Fibroblast of upper back skin (primary cell): Measurements from ENCODE around the gene AFF2.
"Not testable (repeated sequence)": the region's sequence is repeated elsewhere in the genome, so short reads cannot be mapped to it uniquely, and the experiment has no call there.

Experiments
- DNase-seq: peaks from one replicate; pipeline ENCODE4 v3.0.0-alpha.2; 2013

The AFF2 gene

DNA sequence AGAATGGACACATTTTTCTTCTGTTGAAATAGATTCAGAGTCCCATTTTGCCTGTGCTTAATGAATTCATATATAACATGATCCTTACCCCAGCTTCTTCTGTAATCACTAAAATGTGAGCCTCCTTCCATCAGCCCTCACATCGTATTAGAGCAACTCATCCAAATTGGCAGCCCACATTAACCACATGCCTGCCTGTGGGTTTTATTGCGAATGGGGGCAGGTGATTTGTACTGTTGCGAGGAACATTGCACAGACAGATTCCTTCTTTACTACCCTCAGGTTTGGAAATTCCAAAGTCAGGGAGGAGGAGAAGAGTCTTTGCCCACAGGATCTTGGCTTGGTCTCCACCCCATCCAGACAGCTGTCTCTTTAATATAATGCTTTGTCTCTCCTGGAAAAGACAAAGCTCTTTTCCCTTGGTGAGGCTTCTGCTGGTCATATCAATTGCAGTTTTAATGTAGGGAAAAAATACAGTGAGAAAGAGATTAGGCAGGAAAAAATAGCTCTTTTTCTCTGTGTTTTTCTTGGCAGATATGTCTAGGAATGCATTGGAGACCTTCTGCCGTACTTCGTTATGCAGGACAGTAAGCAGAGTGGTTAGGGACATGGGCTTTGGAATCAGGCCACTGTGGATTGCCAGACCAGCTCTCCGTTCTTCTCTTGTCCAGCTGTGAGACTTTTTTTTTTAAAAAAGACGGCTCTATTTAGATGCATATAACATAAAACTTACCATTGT lies 371.2 kb downstream of the AFF2 start:
- DNase-seq = peak; percentile 97

DNA sequence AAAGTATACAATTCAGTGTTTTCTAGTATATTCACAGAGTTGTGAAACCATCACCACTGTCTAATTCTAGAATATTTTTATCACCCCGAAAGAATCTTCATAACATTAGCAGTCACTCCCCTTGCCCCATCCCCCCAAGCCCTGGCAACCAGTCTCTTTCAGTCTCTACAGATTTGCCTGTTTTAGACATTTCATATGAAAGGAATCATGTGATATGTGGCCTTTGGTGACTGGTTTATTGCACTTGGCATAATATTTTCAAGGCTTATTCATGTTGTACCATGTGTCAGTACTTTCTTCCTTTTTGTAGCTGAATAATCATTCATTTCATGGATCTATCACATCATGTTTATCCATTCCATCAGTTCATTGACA lies 371.7 kb downstream of the AFF2 start:
- peak; percentile 53 for DNase-seq

DNA sequence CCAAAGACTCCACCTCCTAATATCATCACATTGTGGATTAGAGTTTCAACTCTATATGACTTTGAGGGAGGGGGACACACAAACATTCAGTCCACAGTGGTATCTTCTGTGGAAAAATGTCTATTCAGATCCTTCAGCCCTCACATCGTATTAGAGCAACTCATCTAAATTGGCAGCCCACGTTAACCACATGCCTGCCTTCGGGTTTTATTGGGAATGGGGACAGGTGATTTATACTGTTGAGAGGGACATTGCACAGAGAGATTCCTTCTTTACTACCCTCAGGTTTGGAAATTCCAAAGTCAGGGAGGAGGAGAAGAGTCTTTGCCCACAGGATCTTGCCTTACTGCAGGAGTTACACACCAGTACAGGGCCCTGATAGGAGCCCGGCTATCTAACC lies 372.5 kb downstream of the AFF2 start:
- DNase-seq = no peak

DNA sequence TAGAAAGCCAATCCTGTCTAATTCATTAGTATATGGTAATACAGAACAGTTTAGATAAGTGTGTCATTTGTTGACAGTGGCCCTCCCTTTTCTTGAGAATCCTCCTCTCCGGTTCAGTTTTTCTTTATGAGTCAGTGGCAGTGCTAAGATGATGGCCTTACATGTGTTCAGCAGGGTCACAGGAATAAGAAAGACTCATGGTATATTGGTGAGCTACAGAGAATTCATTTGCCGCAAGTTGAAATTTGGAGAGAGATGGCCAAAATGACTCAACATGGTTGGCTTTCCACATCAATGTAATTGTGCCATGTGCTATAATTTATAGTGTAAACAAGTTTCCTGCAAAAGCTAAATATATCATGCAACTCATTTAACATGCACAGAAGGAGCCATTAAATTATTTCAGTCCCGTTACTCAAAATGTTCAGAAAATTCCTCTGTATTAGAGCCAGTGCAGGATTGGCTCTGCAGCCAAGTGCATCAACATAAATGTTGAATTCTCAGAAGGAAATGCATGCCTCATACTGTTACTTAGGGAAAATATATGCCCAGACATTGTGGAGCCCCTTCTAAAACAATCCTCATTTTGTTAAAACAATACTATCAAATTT lies 374.3 kb downstream of the AFF2 start:
- DNase-seq = peak; percentile 79

DNA sequence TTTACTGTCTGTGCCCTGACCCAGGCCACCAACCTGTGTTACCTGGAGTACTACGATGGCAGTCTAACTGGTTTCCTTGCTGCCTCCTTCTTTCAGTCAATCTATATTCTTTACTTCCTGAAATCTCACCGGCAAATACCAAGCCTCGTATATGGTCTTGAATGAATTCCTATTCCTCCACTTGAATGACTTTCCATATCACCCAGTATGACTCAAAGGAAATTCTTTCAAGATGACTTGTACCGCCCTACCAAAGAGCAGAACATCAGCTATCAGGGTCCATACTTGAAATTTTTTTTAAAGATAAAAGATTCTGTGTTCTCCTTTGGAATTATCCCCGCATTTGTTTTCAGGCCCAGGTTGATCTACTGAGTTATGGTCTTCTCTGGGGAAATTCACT lies 378.0 kb downstream of the AFF2 start:
- peak; percentile 82 for DNase-seq

DNA sequence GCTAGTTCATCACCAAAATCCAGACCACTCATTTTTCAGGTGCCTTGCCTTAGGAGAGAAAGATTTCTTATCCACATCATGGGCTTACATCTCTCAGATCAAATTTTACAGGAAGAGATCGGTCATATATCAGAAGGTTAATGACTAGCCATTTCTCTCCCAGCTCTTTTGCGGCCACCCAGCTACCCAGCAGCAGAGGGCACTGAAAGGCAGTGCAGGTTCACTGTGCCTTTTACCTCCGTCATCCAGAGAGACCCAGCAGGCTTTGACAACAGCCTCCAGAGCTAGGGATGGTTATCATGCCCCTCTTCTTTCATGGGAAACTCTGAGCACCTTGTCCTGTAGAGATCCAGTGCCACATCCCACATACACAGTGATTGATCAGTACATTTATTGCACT lies 384.8 kb downstream of the AFF2 start:
- DNase-seq = no peak

DNA sequence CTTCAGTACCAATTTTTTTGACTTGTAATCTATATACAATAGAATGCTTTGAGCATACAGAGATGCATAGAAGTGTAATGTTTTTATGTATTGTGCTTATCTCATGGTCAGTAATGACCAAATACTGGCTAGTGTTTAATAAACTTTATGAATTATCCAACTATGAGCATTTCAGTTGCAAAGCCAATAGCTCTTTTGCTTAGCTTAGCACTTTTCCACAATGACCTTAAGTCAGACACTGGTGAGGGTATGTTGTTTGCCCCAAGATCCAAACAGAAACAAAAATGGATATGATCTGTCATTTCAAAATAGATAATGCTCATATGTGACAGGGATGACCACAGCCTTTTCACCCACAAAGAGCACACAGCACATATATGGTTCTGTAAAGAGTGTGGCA lies 393.0 kb downstream of the AFF2 start:
- no peak for DNase-seq

DNA sequence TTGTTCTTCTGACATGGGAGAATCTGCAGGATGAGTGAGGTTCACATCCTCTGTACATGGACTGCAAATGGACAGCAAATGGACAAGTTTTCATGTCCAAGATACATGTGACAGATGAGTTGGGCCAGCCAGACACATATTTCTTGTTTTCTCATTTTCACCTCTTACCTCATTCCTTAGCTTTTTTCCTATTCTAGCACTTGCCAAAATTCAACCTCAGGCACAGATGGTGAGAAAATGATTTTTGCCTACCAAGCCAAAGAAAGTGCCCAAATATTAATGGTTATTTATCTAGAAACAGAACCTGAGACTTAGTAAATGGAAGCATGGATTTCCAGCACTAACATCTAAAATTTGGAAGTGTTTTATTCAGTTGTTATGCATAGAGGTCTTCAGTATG lies 402.2 kb downstream of the AFF2 start:
- DNase-seq = no peak

DNA sequence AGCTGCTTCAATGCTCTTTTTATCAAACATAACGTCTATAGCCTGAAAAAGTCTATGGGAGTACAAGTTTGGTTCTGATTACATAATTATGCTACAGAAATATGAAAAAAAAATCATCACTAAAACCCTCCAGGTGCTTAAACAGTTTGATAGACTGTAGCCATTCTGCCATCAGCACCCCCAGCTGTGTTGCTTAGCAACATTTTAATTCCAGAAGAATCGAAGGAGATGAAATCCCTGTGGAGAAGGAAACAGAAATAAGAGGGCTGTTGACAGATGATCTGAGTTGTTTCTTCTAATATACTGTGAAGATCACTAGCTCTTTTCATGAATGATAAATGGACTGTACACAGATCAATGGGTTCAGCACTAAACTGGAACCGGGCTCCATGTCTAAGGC lies 402.8 kb downstream of the AFF2 start:
- DNase-seq = no peak

DNA sequence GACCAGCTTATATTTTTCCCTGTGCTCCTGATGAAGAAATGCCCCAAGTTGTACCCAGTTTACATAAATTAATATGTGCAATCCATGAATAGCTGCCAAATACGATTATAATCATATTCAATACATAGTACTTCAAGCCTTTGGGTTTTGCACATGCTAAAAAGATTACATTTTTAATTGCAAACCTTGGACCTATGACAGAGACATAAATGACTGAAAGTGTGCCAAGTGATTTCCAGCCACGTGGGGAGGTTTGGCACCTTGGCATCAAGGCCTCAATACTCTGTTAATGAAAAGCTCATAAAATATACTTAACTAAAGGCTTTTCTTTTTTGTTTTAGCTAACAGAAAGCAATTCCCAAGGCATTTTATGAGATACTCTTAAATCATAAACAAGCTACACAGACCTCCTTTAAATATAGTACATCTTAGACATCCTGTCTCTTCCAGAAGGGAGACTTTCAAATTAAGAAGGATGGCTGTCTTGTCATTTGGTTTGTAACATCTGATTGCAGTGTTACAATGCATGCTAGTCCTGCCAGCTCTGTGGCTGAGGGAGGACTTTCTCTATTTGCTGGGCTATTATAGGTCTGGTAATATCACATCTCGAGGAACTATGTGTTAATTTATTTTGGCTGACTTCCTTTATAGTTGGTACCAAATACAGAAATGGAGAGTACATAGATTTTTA lies 404.1 kb downstream of the AFF2 start:
- no peak for DNase-seq

DNA sequence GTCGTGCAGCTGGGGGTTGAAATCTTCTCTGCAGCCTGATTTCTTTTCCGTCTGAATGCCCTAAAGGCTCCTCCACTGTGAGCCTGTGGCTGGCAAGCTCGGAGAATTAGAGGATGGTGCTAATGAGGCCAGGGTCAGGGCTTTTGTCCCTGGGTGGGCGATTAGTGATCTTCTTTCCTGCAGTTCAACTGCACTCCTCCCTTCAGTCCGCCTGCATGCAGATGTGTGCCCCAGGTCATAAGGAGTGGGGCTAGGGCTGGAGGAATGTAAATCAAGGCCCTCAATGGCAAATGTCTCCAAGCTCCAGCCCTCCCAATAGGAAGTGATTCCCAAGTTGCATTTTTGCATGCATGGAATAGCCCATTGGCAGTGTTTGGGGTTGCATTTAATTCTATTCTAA lies 405.0 kb downstream of the AFF2 start:
- DNase-seq = no peak

DNA sequence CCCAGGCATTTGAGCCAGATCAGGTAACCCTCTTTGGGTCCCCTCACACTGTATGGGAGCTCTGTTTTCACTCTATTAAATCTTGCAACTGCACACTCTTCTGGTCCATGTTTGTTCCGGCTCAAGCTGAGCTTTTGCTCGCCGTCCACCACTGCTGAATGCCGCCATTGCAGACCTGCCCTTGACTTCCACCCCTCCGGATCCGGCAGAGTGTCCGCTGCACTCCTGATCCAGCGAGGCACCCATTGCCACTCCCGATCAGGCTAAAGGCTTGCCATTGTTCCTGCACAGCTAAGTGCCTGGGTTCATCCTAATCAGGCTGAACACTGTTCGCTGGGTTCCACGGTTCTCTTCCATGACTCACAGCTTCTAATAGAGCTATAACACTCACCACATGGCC lies 406.2 kb downstream of the AFF2 start:
- DNase-seq = not testable (repeated sequence)

DNA sequence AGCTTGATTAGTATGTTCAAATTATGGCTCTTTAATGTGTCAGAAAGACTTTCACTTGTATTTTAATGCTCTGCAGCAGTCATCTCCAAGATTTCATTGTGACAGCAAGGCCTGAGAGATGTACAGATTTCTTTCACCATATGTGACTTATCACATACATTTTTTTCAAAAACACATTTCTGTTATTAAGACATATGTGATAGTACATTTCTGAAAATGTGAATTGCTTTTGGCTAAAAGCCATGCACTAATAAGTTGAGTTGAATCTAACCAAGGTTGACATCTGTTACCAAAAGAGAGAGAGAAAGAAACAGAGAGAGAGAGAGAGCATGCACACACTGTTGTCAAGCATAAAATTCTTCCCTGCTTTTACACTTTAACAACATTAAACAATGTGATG lies 409.3 kb downstream of the AFF2 start:
- DNase-seq = no peak

DNA sequence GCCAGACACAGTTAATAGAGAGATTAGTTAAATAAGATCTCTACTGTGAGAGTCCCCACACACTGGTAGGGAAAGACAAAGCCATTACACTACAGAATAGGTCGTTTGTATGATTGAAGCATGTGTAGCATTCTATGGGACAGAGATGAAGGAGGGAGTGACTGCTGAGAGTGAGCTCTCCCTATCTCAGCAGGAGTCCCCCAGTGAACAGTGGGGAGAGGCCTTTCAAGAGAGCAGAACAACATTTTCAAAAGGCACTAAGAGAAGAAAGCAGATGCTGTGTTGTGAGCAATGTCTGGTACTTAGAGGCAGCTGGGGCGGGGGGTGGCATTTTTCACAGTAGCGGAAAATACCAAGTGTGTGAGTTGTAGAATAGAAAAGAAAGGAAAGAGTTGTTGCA lies 413.6 kb downstream of the AFF2 start:
- DNase-seq = no peak

DNA sequence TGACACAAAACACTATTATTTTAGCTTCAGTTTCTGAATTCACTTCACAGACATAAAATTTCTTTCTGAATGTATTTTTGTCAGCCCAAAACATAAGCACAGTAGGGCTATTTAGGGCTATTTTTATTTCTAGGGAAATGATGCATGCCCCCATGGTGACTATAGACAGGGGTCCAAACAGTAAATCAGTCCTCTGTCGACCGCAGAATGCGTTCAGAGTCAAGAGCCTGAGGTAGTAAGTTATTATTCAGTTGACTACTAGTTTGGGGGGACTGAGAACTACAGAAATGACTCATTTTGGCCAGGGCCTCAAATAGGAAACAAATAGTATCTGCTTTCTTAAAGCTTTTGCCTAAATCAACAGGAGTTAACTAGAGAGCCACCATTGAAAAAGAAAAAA lies 414.4 kb downstream of the AFF2 start:
- peak; percentile 10 for DNase-seq

DNA sequence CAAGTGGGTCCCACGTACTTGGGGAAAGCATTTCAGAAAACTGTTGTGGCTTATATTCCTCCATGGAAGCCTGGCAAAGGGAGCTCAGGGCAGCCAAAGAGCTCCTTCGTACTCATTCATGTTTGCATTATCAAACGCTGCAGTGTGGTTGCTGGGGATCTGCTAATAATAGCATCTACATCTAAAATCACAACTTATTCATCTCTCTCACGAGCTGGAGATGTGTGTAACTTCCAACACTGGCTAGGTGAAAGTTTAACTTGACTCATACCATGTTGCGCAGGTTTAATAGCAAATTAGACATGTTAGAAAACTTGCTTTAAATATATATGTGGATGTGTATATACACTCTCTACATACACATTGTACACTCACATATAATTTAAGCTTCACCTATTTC lies 415.1 kb downstream of the AFF2 start:
- no peak for DNase-seq

DNA sequence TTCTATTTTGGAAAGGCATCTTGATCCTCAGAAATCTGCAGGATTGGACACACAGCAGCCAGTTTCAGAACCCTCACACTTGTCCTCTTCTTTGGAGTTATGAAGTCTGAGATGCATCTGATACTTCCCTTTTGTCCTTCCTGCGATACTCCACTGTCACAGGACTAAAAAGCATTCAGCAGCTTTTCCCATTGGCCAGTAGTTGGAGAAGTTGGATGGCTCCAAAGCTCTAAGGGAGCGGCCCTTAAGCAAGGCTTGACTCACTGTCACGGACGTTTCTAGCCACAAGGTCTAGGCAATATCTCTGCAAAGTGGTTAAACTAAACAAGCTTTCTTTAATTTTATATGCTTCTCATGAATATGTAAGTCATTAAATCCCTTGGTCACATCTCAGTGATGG lies 417.0 kb downstream of the AFF2 start:
- no peak for DNase-seq

DNA sequence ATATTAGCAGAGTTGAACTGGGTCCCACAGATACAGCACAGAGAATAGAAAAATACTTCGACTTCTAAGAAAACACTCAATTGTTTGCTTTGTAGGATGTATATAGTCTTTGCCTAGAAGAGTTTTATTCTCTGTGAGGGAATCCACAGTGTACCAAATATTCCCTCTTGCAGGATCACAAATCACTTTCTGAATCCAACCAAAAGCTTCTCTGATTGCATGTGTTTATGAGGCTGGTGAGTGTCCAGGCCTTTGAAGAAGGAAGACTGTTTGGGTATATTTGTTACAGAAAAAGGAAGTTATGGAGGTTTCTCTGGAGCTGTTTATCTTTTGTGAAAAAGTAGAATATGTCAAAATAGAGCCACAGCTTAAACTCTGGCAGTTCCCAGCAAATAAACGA lies 423.2 kb downstream of the AFF2 start:
- no peak for DNase-seq

DNA sequence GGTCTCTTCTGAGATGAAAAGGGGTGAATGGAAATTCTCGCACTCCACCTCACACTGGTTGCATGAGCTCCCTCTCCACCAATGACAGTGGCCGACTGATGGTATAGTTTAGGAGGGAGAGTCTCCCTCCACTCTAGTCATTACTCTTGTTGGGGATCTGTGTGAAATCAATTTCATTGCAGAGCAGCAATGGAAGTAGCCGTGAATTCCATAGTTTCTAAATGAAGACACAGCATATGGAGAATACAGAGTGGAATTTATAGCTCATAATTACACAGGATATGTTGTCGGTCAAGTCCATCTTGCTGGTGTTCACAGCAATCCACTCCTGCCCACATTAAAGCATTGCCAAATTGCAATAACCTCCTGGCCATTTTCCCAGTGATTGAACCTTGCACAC lies 426.0 kb downstream of the AFF2 start:
- DNase-seq = no peak

DNA sequence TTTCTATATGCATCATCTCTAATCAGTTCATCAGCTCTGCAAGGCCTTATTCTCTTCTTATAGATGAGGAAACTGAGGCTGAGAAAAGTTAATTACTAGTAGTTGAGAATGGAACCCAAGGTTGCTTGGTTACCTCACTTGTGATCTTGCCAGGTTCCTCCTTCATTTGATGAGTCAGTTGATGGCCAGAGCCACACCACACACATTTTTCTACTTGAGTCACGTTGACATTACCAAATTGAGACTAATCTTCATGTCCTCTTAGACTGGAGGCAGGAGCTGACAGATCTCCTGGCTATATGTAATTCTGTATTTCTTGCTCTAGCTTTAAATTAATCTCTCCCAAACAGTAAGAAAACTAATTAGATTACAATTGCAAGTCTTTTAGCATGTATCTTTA lies 428.4 kb downstream of the AFF2 start:
- DNase-seq = peak; percentile 50

DNA sequence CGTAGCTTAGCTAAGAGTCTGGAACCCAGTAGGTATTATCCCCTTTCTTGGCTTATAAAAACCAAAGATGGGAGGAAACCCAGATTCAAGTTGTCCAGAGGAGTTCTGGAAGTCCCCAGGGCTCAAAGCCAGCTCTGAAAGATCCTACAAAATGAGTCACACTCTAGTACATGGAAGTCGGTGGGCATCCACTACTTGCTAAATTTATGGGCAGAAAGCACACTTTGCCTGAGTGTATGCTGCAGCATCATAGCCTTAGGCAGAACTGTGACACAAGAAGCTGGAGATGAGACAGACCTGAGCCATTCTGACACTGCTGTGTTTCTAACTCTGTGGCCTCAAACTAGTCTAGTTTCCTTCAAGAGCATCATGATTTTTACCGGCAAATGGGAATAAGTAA lies 429.3 kb downstream of the AFF2 start:
- peak; percentile 28 for DNase-seq

DNA sequence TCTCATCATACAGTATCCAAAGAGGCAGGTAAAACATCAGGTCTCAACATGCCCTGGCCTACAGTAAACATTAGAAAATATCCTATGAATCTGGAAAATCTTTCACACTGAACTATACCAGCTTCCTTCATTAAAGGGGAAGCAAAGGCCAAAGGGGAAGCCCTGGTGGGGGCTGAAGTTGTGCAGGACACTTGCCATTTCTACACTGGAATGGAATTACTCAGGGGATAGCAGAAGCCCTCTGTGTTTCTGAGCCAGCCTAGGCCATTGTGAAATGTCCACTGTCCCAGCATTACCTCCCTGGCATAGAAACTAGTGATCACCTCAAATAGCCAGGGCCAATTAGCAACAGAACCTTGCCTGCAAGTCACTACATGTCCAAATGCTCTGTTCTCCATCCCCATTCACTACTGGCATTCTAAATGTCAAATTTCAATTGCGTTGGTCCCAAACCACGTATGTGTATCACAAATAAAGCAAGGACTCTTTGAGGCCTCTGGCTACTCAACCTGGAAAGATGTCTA lies 429.9 kb downstream of the AFF2 start:
- no peak for DNase-seq

DNA sequence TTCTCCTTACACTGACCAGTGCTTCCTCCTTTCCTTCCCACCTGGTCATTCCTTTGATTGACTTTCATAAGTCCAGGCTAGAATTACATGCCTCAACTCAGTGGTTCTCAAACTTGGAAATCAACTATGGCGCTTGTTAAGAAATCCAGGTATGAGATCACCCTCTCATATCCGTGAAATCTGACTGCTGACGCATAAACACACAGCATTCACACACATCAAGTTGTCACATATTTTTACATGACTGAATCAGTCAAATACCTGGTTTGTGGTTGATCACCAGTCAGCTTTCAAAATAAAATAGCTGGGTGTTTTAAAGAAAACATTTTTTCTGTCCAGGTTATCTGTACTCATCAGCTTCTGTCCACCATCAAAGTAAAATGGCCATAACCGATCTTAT lies 433.5 kb downstream of the AFF2 start:
- no peak for DNase-seq

DNA sequence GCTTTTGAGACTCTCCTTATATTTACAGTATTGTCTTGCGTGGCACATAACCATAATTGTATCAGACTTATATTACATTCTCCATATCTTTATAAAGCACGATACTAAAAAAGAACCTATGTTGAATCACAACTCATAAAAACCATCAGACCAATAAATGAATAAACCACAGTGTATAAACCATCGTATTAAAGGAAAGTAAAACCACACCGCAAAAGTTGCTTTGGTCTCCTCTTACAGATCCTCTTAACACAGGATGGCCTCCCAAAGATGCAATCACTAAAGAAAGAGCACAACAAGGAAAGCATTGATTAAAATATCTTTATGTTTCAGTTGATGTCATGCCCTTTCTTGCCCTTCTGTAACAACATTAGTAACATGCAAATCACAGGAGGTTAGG lies 437.9 kb downstream of the AFF2 start:
- no peak for DNase-seq
